Activated CD4-positive, alpha-beta T cell treated with anti-CD3 and anti-CD28 coated beads, Interleukin-2, Interleukin-6, amounts not matched to agents 100 ng/mL and 50 ng/mL, durations not matched to agents 16 hours and 8 hours (primary cell): ENCODE results near the gene C14orf132.
"Not testable (repeated sequence)": the region's sequence is repeated elsewhere in the genome, so short reads cannot be mapped to it uniquely, and the experiment has no call there.

ENCODE experiments used
- DNase-seq: peaks from one replicate; pipeline ENCODE4 v3.0.0-alpha.2; 2020

The C14orf132 gene

DNA sequence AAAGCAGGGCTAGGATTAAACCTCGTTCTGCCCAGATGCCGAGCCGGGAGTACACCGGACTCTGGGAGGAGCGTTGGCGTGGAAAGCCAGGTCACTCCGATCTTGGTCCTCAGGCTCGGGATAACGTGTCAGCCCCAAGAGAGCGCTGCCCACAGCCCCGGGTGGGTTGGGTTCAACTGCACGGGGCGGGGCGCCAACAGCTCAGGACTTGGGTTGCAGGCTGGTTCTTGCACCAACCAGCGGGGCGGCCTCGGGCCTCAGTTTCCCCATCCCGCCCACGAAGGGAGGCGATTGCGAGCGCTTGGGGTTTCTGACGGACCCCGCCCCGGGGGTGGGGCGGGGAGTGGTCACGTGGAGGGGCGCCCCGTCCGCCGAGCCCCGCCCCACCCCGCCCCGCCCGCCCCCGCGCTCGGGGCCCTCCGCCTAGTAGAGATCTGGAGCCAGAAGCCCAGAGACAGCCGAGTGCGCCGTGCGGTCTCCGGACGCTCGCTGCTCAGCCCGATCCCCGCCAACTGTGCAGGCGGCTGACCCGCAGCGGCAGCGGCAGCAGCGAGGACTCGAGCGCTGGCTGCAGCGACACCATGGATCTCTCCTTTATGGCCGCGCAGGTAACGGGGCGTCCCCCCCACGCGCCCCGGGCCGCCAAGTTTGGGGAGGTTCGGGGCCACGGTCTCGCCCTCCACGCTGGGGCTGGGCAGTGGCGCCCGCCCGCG, at the start of gene C14orf132:
Gene C14orf132 (plus strand): TSS at position 443 of the 713 bp plus-strand sequence. CDS start 139 bp downstream, at position 582.
- peak; percentile 55 for DNase-seq

DNA sequence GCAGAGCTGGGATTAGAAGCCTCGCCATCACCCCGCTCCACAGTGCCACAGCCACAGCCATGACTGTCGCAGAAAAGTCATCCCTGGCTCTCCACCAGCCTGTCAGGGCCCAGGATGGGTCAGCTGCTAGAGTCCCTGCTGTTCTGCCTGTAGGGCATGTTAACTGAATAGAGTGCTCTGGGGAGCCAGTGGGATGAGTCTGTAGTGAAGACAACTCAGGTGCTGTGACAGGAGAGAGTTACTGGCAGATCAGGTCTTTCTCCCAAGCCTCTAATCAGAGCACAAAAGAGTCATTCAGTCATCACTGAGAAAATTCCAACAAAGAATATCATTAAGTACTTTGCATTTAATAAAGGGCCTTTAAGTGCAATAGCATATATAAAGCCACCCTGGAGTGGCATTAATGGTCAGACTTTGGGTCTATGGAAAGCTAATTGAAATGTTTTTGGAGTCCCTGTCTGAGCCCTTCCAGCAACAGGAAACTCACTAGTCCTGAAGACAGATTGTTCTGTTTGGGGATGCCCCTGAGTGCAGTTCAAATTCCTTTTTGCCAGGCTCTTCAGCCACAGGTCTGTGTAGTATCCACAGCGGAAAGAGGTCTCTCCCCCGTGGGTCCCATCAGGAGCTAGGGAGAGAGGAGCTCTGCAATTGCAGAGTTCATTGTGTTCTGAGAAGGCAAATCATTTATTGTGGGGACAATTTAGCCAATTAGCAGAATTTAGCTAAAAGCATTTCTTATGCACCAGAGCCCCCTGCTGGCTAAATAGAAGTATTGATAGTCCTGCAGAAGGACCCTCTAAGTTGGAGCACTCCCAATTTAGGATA, 45.2 kb upstream of the C14orf132 start:
- peak; percentile 58 for DNase-seq

DNA sequence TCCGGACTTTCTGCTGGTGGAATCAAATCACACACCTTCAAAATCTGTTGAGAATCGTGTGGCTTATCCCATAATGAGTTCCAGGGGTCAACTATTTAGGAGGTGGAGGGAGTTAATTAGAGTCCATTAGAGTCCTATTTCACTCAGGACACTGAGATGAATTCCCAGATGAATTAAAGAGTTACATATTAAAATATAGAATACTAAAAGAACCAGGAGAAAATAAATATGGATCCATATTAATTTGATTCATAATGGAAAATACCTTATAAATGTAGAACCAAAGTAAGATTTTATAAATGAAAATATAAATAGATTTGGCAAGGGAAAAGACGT, 44.6 kb upstream of the C14orf132 start:
- DNase-seq: no peak

DNA sequence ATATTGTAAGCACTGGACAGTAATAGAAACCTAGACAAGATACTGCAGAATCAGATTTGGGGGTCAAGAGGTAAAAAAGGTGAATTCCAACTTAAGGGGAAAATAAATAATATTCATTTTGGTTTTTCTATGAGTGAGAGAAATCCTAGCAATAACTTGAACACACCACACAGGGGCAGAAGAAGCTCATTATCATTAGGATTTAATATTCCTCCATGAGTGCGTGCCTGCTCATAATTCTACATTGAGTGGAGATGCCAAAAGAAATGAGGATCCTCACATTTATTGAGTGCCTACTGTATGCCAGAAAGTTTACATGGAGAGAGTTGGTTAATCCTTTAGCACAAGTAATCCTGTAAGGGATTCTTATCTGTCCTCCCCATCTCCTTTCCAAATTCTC, 40.5 kb upstream of the C14orf132 start:
- no peak for DNase-seq

DNA sequence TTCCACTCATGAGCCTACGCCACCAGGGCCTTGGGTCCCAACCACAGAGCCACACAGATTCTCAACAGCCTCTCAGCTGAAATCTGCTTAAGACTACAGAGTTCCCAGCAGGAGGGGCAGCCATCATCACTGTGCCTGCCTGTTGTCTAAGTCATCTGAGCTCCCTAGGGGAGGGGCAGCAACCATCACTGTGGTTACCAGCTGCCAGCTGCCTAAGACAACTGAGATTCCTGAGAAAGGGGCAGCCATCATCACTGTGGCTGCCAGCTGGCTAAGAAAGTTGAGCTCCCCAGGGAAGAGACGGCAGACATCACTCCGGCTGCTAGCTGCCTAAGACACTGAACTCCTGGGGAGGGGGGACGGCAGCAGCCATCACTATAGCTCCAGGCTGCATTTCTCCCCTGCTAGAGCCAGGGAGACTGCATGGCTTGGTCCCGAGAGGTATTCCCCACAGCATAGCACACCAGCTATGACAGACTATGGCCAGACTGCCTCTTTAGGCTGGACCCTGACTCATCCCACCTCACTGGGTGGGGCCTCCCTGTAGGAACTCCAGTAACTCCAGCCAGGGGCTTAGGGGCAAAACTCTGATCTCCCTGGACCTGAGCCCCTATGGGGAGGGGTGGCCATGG, 37.2 kb upstream of the C14orf132 start:
- no peak for DNase-seq

DNA sequence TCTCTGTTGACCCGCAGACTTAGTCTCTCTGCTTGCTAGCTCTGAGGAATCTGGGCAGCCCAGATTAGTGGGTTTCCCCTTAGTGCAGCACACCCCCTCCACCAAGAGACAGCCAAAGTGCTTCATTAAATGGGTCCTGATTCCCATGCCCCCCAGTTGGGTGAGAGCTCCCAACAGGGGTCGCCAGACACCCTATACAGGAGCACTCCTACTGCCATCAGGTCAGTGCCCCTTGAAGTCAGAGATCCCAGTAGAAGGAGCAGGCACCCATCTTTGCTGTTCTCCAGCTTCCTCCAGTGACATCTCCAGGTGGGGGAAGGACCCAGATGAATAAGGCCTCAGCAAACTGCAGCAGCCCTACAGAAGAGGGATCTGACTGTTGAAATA, 36.7 kb upstream of the C14orf132 start:
- no peak for DNase-seq

DNA sequence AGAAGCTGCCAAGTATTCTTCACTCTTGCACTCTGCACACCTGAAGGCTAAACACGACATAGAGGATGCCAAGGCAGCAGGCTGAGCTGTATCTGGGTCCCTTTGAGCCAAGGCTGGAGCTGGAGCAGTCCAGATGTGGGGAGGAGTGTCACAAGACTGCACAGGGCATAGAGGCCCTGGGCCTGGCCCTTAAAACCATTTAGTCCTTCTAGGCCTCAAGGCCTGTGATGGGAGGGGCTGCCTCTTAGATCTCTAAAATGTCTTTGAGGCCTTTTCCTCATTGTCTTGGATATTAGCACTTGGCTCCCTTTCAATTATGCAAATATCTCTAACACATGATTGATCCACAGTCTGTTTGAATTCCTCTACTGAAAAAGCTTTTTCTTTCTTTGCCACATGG, 28.0 kb upstream of the C14orf132 start:
- no peak for DNase-seq

DNA sequence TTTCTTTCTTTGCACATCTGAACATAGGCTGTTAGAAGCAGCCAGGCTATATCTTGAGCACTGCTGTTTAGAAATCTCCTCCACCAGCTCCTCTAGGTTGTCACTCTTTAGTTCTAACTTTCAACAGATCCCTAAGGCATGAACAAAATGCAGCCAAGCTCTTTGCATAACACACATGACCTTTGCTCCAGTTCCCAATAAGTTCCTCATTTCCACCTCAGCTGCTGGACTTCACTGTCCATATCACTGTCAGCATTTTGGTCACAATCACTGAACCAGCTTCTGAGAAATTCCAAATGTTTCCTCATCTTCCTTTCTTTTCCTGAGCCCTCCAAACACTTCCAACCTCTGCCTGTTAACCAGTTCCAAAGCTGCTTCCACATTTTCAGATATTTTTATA, 27.6 kb upstream of the C14orf132 start:
- no peak for DNase-seq

DNA sequence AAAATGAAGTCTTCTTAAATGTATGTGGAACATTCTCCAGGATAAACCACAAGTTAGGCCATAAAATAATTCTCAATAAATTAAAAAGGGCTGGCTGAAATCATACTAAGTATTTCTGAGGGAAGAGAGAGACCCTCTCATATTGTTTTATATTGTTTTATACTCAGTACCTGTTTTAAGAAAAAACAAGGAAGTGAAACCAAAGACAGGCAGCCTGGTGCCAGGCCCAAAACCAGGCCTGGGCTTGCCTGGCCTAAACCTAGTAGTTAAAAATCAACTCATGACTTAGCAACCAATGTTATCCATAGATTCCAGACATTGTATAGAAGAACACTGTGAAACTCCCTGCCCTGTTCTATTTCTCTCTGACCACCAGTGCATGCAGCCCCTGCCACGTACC, 26.4 kb upstream of the C14orf132 start:
- not testable (repeated sequence) for DNase-seq

DNA sequence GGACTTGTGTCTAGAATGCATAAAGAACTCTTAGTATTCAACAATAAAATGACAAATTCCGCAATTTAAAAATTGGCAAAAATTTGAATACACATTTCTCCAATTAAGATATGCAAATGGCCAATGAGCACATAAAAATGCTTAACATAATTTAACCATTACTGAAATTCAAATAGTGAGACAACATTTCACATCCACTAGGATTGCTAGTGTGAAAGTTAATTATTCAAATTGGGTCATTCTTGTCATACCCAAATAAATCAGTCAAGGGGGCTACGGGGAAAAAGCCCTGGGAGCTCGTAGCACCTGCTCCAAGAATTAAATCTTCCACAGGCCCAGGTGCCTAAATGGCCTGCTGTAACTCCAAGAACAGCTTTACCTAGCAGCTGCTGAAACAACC, 25.0 kb upstream of the C14orf132 start:
- DNase-seq: no peak

DNA sequence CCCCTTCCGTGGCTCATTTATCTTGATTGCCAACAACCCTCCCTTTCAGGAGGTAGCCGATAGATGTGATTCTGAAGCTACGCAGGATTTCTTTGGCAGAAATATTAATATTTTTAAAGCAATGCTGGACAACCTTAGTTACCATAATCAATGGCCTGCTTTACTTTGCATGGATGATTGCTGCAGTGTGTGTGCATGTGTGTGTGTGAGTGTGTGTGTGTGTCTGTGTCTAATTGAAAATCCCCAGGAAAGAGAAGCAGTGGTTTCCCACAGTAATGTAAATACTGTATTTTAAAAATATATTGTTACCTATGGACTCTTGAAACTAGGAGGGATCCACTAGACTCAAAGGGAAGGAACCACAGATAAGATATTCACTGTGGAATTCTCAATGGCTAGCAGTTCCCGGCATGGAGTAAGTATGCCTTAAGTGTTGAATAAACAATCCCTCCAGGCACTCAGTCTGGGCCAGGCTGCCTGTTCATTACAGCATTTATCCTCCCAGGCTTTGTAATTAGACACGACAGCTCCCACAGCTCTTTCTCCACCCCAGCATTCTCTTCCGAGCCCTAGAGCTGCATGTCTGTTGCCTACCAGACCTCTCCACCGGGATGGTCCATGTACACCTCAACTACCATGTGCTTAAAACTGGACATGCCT, 22.5 kb upstream of the C14orf132 start:
- no peak for DNase-seq

DNA sequence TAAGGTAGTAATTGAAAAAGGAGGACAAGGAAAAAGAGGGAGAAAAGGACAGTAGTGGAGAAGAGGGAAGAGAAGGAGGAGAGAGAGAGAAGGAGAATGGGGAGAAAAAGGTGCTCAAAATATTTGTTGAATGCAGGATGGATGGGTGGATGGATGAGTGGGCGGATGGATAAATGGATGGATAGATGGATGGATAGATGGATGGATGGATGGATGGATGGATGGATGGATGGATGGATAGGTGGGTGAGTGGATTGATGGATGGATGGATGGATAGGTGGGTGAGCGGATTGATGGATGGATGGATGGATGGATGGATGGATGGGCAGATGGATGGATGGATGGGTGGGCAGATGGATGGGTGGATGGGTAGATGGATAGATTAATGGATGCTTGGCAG, 21.3 kb upstream of the C14orf132 start:
- DNase-seq: no peak

DNA sequence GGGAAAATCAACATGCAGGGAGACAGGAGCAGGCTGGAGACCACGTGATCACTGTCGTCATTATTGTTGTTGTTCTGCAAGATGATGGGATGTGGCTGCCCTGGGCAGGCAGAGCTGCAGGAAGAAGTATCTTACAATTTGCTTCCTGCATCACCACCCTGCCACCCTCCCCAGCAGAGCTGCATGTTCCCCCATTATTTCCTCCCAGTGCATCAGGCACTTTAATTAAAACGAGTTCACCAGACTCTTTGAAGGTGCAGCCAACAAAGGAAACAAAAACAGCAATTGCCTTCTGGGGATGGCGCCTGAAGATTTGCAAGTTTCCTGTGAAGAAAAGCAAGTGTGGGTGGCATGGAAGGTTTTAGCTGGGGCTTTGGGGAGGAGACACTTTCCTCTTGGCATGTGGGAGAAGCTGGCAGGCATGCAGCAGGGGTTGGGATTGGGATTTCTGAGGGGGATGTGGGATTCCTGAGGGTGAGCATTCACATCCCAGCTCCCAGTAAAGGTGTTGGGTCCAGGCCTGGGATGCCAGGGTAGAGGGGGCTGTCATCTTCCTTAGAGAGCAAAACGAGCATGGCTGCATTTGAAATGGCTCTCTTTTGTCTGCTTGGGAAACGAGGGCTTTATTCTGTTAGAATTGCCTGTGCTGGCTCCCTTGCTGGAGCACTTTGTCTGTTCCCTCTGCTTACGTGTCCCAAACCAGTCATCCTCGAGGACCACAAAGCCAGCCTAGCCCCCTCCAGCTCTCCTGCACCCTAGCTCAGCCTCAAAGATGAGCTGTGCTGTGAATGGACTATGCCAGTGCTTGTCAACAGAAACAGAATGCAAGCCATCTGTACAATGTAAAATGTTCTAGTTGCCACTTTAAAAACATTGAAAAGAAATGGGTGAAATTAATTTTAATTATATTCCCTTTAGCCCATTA, 11.5 kb upstream of the C14orf132 start:
- DNase-seq: no peak

DNA sequence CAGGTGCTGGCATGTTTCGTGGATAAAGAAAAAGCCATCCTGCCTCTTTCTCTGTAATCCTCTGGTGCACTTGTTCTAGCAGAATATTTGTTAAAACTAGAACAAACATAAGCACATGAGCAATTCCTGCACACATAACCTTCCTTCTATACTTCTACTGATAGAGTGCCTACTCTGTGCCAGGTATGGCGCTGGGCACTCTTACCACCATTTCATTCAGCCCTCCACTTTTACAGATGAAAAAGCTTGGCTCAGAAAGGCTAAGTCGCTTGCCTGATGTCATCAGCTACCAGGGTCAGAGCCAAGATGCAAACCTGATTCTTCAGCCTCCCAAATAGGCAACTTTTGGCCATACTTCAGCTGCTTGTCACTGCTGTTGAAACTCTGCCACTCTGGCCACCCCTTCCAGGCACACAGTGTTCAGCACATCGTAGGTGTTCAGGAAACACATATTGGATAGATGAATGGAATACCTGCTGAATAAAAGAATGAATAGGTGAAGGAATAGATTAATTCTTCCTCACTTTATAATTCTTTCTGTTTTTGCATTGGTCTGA, 10.0 kb upstream of the C14orf132 start:
- no peak for DNase-seq

DNA sequence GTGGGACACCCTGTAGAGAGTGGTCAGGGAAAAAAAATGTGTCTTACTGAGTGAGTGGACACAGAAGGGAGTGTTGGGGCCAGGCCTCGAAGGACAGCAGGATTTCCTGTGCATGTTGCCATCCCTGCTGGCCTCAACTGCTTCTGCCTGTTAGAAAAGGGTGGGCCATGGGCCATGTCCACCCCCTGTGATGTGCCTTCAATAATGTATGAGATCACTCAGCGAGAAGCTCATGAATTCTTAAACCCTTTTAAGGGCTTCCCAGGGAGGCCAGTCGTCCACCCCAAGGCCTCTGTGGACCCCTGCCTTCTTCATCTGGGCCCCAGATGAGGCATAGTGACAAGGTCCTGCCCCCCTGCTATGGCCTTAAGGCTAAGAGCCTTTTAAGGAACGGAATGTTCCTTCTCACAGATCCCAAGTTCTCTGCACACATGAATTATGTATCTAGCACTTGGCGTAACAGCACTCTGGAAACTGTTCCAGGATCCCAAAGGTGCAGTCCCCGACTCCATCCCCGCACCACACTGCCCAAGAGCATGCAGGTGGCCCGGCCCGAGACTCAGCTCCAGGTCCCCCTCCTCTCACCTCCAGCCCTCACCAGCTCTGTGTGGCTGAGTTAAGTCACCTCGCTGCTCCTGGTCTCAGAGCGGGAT, 8.9 kb upstream of the C14orf132 start:
- DNase-seq: no peak

DNA sequence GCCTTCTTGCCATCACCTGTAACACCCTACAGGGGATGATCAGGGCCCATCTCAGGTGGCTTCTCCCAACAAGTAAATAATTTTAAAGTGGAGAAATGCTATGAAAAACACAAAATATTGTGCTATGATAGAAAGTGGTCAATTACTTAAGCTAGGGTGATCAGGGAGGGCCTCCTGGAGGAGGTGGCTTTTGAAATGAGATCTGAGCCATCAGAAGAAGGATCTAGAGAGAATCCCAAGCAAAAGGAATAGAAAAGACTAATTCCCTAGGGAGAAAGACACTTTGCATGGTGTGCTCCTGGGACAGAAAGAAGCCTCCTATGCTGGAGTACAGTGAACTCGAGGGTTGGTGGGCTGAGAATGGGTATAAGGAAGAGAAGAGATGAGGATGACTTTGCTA, 7.5 kb upstream of the C14orf132 start:
- DNase-seq: no peak

DNA sequence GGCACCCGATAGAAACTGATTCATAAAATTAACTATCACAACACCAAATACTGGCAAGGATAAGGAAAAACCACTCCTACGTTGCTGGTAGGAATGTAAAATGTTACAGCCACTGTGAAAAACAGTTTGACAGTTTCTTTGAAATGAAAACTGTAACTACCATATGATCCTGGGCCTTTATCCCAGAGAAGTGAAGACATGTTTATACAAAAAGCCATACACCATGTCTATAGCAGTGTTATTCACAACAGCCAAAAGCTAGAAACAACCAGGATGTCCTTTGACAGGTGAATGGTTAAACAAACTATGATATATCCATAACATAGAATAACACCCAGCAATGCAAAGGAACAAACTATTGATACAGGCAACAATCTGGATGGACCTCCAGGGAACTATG, 3.7 kb upstream of the C14orf132 start:
- no peak for DNase-seq

DNA sequence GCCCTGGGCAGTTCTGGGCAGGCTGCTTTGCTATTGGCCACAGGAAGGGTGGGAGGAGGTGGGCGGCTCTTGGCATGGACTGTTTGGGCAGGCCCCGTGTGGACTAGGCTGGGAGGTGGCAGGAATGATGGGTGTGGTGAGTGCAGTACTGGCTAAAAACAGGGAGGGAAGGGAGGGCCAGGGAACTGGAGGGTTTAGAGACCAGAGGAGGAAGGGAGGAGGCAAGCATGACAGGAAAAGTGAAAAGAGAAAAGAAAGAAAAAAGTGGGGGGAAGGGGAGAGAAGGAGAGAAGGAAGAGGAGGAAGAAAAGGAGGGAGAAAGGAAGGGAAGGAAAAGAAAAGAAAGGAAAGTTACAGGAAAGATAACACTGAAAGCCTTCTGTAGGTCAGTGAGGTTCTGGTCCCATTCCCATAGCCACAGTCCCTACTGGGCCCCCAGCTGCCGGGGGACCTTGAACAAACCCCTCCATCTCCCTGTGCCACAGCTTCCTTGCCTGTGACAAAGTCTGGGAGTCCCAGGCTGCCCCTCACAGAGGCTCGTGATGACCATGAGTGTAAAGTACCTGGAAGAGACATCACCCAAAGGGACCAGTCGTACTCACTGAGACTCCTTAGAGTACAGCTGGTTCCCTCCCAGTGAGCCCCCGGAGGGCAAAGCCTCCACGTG, 1.1 kb upstream of the C14orf132 start:
- DNase-seq: no peak

DNA sequence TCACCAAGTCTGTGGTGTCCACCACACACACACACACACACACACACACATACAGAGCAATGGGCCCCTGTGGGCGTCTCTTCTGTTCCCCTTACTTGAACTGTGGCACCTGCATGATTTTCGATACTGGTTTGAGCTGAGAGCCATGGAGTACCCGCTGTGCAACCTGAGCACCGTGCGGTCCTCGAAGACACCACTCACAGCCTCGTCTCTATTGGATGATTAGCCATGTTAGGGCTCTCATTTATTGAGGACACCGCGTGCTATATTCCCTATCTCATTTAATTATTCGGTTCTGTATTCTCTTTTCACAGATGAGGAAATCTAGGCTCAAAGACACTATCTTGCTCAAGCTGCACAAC, 623 bp upstream of the C14orf132 start:
- DNase-seq: no peak

DNA sequence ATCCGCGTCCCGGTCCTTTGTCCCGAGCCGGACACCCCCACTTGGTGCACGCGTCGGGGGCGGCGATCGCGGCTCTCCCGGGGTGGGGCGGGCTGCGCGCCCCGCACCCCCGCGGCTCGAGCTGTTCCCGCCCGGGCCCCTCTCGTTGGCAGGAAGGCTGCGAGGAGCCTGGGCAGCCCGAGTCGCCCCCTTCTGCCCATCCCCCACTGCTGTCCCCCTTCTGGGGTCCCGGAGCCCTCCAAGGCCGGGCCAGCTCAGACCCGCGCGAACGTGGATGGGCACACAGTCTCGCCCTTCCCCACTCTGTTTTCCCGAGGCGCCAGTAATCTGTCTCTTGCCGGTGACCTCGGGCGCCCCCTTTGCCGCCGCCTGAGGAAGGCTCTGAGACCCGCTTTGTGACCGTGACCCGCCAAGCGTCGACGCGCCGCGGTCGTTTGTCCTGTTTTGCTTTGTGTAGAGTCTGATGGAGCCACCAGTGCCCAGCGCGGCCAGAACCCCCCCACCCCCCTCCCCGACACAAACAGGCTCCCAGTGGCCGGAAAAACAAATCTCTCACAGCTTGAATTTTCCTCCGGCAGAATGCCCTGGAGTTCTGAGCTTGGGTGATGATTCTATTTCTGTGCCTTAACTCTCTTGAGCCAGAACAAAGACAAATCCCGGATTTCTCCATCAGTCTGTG, 610 bp downstream of the C14orf132 start:
- DNase-seq: peak; percentile 6
